Gastroesophageal sphincter (tissue), 4 donors: ENCODE results near the gene RESF1. TPM values are rescaled to one million over a fixed set of nuclear protein-coding genes. Genes with fewer than 3 reads are reported as not detected.

Experiments used
- ATAC-seq: fragments of 150-250 bp; one replicate; pipeline ENCODE4 v1.9.1; 2016; ENCODE audit warnings: mild to moderate bottlenecking, moderate library complexity
- H3K27ac ChIP-seq, 4 donors: fragments of 200-600 bp; sonication (generic) in 3 of 4; 1 replicate in 3 of 4; 2 replicates in 1 of 4; pipeline ENCODE4 v1.5.1; 2016 to 2019
- H3K27me3 ChIP-seq: fragments of 200-600 bp; sonication (generic); one replicate; pipeline ENCODE4 v1.5.1; 2019
- H3K36me3 ChIP-seq, 2 donors: fragments of 200-600 bp; sonication (generic); one replicate each; pipeline ENCODE4 v1.5.1; 2019; ENCODE audit warnings: control low read depth in 1 of 2
- H3K4me1 ChIP-seq, 3 donors: fragments of 200-600 bp; sonication (generic); 1 replicate in 2 of 3; 2 replicates in 1 of 3; pipeline ENCODE4 v1.5.1; 2016 to 2019; ENCODE audit warnings: control low read depth in 2 of 3
- H3K4me3 ChIP-seq, 2 donors: fragments of 200-600 bp; sonication (generic); one replicate each; pipeline ENCODE4 v1.5.1; 2019; ENCODE audit warnings: mild to moderate bottlenecking in 1 of 2, moderate library complexity in 1 of 2
- H3K9me3 ChIP-seq, 3 donors: fragments of 200-600 bp; sonication (generic); one replicate each; pipeline ENCODE4 v1.5.1; 2017 to 2019; ENCODE audit warnings: control low read depth in 2 of 3
- EP300 ChIP-seq: sonication (generic); formaldehyde crosslinking; IDR thresholded peaks from one replicate; pipeline ENCODE4 v1.6.1; 2017; ENCODE audit warnings: antibody characterized with exemption, mild to moderate bottlenecking
- POLR2A ChIP-seq, 2 donors: fragments of 450-650 bp; IDR thresholded peaks; one replicate each; pipeline ENCODE4 v1.6.1; 2017; ENCODE audit warnings: antibody characterized with exemption in 2 of 2, mild to moderate bottlenecking in 2 of 2, moderate library complexity in 1 of 2
- POLR2AphosphoS5 ChIP-seq: sonication (generic); formaldehyde crosslinking; IDR thresholded peaks from one replicate; pipeline ENCODE4 v1.6.1; 2017; ENCODE audit warnings: antibody characterized with exemption
- WGBS, 2 donors: methylation state at CpG; one replicate each; pipeline ENCODE4 v1.1.5; 2018; ENCODE audit warnings: low coverage in 1 of 2; 5-methylcytosine and 5-hydroxymethylcytosine counted together
- total RNA-seq, 4 donors: library from RNA; depleted of rRNA; stranded (reverse); fragments of >200 nt; gene quantifications; one replicate each; pipeline ENCODE4 v1.1.0, GENCODE V29; 2016
- TF ChIP-seq, protein P1 (sequence below), 4 experiments: fragments of 200-600 bp in 2 of 4; fragments of 450-650 bp in 2 of 4; sonication (generic) in 1 of 4; IDR thresholded peaks; one replicate each; pipeline ENCODE4 v1.5.1; 2017 to 2019; ENCODE audit warnings: antibody characterized with exemption in 4 of 4, mild to moderate bottlenecking in 2 of 4, moderate library complexity in 2 of 4

RESF1 gene
- total RNA-seq, 4 donors from 2014 or later, result 29.0 to 52.0 (median 48.1) TPM

DNA sequence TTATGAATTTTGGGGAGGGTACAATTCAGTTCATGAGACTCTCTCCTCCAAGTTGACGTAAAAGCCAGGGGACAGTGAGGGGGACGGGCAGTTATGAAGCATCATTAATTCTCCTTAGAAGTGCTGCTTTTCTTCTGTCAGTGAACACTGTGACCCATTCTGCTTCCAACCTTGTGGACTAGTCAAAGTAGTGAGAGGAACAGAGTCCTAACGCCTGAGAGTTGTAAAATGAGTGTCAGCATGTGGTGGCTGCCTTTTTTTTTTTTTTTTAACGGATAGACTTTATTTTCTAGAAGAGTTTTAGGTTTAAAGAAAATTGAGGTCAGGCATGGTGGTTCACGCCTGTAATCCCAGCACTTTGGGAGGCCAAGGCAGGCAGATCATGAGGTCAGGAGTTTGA is 15.5 kb downstream of the RESF1 start:
- TF ChIP-seq POLR2A (IDR thresholded peaks at IDR 0.05), result no peak
- no peak for TF ChIP-seq EP300
- TF ChIP-seq, protein P1, sequence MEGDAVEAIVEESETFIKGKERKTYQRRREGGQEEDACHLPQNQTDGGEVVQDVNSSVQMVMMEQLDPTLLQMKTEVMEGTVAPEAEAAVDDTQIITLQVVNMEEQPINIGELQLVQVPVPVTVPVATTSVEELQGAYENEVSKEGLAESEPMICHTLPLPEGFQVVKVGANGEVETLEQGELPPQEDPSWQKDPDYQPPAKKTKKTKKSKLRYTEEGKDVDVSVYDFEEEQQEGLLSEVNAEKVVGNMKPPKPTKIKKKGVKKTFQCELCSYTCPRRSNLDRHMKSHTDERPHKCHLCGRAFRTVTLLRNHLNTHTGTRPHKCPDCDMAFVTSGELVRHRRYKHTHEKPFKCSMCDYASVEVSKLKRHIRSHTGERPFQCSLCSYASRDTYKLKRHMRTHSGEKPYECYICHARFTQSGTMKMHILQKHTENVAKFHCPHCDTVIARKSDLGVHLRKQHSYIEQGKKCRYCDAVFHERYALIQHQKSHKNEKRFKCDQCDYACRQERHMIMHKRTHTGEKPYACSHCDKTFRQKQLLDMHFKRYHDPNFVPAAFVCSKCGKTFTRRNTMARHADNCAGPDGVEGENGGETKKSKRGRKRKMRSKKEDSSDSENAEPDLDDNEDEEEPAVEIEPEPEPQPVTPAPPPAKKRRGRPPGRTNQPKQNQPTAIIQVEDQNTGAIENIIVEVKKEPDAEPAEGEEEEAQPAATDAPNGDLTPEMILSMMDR (IDR thresholded peaks at IDR 0.05), result no peak
- TF ChIP-seq POLR2AphosphoS5, result no peak
- Histone ChIP-seq H3K4me3 (no peak overlapping the region), H3K9me3 (peaks cover 0 to 14% (median 0%) of the 10 kb centered on the region in 3 donors)

DNA sequence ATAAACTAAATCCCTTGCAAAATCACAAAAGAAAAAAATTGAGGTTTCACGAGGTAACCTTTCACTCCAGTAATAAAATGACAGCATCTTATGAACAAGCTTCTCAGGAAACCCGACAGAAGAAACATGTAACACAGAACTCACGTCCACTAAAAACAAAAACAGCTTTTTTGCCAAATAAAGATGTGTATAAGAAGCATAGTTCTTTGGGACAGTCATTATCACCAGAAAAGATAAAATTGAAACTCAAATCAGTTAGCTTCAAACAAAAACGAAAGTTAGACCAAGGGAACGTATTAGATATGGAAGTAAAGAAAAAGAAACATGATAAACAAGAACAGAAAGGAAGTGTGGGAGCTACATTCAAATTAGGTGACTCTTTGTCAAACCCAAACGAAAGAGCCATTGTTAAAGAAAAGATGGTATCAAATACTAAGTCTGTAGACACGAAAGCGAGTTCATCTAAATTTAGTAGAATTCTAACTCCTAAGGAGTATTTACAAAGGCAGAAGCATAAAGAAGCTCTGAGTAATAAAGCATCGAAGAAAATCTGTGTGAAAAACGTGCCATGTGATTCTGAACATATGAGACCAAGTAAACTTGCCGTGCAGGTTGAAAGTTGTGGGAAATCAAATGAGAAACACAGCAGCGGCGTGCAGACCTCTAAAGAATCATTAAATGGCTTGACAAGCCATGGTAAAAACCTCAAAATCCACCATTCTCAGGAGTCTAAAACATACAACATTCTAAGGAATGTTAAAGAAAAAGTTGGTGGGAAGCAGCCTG is 25.8 kb downstream of the RESF1 start:
- WGBS, 2 donors, result 92 to 95% methylated on average over 7 to 13 of the region's 13 CpGs
- Histone ChIP-seq H3K4me1 (no peaks in the 10 kb centered on the region), H3K9me3 (no peaks in the 10 kb centered on the region), H3K36me3 (peaks cover 10 to 48% of the 10 kb centered on the region in 2 donors), H3K27ac (no peak overlapping the region), H3K27me3 (no peaks in the 10 kb centered on the region), H3K4me3 (no peak overlapping the region)
- no peak for ATAC-seq
- TF ChIP-seq POLR2A (IDR thresholded peaks at IDR 0.05) (no peak), POLR2AphosphoS5 (no peak), EP300 (no peak)
- TF ChIP-seq, protein P1 (IDR thresholded peaks at IDR 0.05), result no peak

More for the DNA sequence above, 15.5 kb downstream of the RESF1 start:
- Histone ChIP-seq H3K36me3 (peaks cover 3 to 87% of the 10 kb centered on the region in 2 donors), H3K27me3 (no peaks in the 10 kb centered on the region), H3K27ac (no peak overlapping the region), H3K4me1 (no peaks in the 10 kb centered on the region)
- 85 to 100% methylated on average over 3 to 4 of the region's 5 CpGs for WGBS, 2 donors
- no peak for ATAC-seq

DNA sequence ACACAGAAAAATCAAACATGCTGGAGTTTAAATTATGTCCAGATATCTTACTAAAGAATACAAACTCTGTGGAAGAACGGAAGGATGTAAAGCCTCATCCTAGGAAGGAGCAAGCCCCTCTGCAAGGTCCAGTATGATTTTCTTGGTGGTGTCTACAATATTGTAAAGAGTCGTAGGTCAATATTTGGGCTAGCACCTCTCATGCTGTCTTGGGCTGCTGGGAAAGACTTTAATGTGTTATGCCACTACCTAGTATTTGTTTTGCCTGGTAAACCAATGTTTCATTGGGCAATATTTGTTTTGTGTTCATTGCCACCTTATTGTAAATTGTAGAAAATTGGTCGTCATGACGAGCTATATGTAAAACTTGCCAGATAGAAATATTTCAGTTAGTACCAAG is 26.6 kb downstream of the RESF1 start:
- H3K4me1 ChIP-seq, result no peaks in the 10 kb centered on the region
- no peak overlapping the region for H3K4me3 ChIP-seq
- H3K36me3 ChIP-seq, result peaks cover 10 to 48% of the 10 kb centered on the region in 2 donors
- no peaks in the 10 kb centered on the region for H3K9me3 ChIP-seq
- no peak overlapping the region for H3K27ac ChIP-seq
- 78 to 100% methylated on average over 4 of the region's 4 CpGs for WGBS, 2 donors
- TF ChIP-seq, protein P1 (IDR thresholded peaks at IDR 0.05), result no peak
- TF ChIP-seq EP300 (no peak), POLR2A (IDR thresholded peaks at IDR 0.05) (no peak), POLR2AphosphoS5 (no peak)
- no peak for ATAC-seq
- no peaks in the 10 kb centered on the region for H3K27me3 ChIP-seq

DNA sequence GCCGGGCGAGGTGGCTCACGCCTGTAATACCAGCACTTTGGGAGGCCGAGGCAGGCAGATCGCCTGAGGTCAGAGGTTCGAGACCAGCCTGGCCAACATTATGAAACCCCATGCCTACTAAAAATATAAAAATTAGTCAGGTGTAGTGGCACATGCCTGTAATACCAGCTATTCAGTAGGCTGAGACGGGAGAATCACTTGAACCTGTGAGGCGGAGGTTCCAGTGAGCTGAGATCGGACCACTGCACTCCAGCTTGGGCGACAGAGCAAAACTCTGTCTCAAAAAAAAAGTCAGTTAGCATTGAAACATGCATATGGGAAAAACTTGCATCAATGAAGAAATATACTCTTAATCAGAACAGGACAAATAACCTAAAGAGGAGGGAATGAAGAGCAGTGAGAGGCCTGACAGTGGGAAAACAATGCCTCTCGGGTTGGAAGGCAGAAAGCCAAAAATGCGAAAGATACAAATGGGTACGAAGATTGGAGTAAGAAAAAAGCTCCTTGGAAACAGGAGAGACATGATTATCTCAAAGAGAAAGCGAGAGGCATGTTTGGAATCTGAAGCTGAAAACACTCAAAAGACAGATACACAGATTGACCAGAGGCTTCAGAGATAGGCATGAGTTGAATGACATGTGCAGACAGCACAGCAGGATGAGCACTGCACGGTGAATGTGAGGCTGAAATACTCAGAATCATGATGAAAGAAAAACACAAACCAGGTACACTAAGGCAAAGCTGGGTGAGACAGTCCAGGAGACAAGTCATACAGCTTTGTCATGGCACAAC is 30.6 kb downstream of the RESF1 start:
- 86 to 88% methylated on average over 13 to 15 of the region's 15 CpGs for WGBS, 2 donors
- H3K27ac ChIP-seq, result no peak overlapping the region
- H3K27me3 ChIP-seq, result no peaks in the 10 kb centered on the region
- H3K4me1 ChIP-seq, result no peaks in the 10 kb centered on the region
- H3K9me3 ChIP-seq, result no peaks in the 10 kb centered on the region
- no peak overlapping the region for H3K4me3 ChIP-seq
- H3K36me3 ChIP-seq, result peaks cover 0 to 68% of the 10 kb centered on the region in 2 donors
- no peak for ATAC-seq
- TF ChIP-seq POLR2AphosphoS5 (no peak), EP300 (no peak), POLR2A (IDR thresholded peaks at IDR 0.05) (no peak)
- TF ChIP-seq, protein P1 (IDR thresholded peaks at IDR 0.05), result no peak
